IPS DF 19.7 (cell line): Measurements from ENCODE around the gene FOXN3.
"Not testable (repeated sequence)": the region's sequence is repeated elsewhere in the genome, so short reads cannot be mapped to it uniquely, and the experiment has no call there.

Experiments
- DNase-seq: peaks from one replicate; pipeline ENCODE4 v3.0.0-alpha.2; 2013; ENCODE audit warnings: low read depth, low spot score

Gene FOXN3

GRCh38 chr14:89131004-89131750 lies 285.9 kb downstream of the FOXN3 start:
- DNase-seq: no peak

DNA sequence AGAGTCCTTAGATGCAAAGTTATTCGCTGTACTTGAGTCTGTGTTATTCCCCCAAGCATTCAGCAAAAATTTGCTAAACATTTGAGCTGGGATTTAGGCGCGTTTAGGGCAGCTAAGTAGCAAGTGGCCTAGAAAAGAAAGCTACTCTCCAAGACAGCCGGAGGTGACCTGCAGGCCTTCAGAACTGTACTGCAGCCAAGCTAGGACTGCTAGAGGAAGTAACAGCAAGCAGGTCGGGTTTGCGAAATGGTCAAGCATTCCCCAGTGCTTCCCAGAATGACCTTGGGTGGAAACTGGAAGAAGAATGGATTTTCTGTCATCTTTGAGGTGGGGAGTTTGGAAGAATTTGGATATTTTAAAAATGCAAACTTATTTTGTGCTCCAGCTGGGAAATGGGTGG lies 287.5 kb downstream of the FOXN3 start:
- DNase-seq: no peak

DNA sequence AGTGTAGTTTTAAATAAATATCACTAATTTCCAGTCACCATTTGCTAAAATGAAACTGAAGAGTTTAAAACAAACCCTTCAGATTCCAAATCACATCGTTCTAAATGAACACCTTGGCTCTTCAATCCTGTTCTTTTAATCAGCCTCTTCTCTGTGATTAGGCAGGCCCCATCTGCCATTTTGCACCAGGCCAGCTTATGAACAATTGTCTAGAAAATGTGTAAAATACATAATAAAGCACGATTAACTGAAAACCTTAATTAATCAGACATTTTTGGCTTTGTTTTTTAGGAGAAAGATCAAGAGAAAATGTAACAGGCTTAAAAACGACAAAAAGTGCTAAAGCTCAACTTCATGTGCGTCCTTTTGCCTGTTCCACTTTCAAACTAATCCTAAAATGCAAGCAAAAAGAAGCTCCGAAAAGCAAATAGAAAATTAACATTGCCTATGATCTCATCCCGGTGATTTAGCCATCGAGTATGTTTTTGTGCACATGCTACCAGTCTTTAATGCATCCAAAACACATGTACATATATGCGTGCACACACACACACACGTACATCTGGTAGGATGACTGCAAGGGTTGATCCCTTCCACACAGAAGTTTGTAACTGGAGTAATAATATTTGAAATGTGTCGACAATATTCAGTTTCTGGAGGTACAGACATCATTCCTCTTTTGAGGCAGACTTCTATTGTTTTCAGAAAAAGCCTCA lies 288.6 kb downstream of the FOXN3 start:
- DNase-seq: no peak

DNA sequence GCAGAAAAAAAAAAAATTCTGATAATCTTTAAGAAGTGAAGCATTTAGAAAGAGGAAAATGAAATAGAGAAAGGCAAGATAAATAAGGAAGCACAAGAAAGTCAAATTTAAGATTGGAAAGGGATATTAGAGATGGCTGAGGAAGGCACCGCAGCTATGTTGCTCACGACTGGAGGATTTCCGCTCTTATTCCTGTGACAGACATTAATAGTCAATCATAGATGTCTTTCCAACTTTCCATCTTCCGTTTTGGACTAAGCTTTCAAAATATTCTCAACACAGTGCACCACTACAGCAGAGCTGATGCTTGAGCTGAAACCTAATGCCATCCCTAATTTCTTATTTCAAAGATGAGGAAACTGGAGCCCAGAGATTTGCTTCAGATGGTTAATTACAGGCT lies 290.6 kb downstream of the FOXN3 start:
- DNase-seq: no peak

- no peak for DNase-seq
Observed at GRCh38 chr14:89125216-89125615, 291.8 kb downstream of the FOXN3 start.

GRCh38 chr14:89123851-89124250 lies 293.2 kb downstream of the FOXN3 start:
- no peak for DNase-seq

DNA sequence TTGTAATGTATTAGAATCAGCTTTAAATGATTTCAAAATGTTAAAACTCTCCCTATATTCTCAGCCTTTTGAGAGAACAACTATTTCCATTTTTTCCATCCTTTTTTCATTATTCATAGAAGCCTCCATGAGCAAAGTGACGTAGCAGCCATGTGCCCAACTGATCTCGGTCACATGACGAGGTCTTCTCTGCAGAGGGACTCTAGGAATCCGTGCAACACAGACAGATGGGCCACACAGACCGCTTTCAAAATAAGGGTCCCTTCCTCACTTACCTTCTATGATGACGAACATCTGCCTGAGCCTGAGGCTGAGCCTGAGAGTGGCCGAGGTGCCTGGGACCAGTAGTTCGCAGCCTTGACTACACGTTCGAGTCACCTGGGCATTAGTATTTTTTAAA lies 293.8 kb downstream of the FOXN3 start:
- no peak for DNase-seq

GRCh38 chr14:89121968-89122620 lies 294.9 kb downstream of the FOXN3 start:
- peak; percentile 63 for DNase-seq

GRCh38 chr14:89117012-89117411 lies 300.0 kb downstream of the FOXN3 start:
- DNase-seq: no peak

DNA sequence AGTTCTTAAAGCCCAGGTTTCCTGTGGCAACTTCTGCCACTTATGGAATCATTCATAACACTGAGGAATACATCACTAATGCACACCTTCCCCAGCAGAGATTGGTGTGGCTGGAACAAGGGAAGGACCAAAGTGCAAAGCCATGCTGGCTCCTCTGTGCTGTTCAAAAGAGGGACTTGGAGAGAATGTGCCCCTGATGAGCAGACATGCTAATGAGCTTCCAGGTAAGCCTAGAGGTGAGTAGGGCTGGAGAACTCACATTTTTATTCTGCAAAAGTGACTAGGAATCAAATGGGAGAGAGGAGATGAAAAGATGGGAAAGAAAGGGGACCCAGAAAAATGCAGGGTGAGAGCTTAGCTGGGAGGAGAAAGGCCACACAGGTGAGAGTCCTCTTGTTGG lies 302.9 kb downstream of the FOXN3 start:
- no peak for DNase-seq

DNA sequence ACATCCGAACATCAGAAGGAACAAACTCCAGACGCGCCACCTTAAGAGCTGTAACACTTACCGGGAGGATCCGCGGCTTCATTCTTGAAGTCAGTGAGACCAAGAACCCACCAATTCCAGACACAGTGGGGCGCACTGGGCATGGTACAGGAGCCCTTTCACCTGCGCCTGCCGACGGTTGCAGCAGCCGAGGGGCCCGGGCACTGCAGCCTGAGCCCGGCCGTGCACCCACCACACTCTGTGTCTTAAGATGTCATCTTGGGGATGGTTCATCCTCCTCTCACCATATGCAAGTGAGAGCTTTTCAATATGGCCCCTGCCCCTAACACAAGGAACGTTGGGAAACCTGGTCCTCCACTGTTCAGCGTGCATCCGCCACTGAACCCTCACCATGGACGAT lies 304.3 kb downstream of the FOXN3 start:
- DNase-seq: no peak

DNA sequence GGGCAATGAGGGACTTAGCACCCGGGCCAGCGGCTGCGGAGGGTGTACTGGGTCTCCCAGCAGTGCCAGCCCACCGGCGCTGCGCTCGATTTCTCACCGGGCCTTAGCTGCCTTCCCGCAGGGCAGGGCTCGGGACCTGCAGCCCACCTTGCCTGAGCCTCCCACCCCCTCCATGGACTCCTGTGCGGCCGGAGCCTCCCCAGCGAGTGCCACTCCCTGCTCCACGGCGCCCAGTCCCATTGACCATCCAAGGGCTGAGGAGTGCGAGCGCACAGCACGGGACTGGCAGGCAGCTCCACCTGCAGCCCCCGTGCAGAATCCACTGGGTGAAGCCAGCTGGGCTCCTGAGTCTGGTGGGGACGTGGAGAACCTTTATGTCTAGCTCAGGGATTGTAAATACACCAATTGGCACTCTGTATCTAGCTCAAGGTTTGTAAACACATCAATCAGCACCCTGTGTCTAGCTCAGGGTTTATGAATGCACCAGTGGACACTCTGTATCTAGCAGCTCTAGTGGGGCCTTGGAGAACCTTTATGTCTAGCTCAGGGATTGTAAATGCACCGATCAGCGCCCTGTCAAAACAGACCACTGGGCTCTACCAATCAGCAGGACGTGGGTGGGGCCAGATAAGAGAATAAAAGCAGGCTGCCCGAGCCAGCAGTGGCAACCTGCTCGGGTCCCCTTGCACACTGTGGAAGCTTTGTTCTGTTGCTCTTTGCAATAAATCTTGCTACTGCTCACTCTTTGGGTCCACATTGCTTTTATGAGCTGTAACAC lies 305.1 kb downstream of the FOXN3 start:
- not testable (repeated sequence) for DNase-seq

- DNase-seq: not testable (repeated sequence)
Observed at GRCh38 chr14:89111232-89111631, 305.8 kb downstream of the FOXN3 start.

GRCh38 chr14:89110110-89110509 lies 306.9 kb downstream of the FOXN3 start:
- no peak for DNase-seq

DNA sequence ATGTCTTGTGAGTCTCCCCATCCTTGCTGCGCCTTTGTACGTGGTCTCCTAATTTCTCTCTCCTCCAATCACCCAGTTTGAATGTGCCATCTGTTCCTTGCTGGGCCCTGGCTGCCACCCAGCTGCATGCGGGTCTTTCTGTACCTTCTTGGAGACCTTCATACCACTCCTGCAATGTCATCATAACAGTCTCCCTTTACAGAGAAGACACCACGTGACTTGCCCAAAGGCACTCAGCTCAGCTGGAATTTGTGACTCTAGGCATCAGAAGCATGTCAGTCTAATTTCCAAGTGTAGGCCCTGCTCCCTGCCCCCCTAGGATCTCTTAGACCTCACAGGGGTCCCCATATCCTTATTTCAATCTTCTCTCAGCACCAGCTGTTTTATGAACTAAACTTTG lies 308.4 kb downstream of the FOXN3 start:
- no peak for DNase-seq

DNA sequence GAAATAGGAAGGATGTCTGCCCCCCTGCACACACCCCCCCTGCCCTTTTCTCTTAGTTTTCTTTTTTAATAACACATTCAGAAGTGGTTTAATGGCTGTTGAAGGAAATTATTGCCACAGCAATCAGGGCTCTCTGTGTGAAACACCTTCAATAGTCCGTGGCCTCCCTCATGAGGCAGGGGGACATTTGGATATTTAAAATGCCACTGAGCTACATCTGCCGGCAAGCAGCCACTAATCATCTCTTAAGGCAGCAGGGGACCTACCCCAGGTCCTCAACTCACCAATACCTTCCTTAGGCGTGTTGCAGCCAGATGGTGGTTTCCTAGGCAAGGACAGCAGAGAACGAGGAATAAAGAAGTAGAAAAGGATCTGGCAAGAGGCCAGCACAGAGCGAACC lies 309.4 kb downstream of the FOXN3 start:
- DNase-seq: no peak
